ENCODE measurements around the gene HLA-G.

DNA sequence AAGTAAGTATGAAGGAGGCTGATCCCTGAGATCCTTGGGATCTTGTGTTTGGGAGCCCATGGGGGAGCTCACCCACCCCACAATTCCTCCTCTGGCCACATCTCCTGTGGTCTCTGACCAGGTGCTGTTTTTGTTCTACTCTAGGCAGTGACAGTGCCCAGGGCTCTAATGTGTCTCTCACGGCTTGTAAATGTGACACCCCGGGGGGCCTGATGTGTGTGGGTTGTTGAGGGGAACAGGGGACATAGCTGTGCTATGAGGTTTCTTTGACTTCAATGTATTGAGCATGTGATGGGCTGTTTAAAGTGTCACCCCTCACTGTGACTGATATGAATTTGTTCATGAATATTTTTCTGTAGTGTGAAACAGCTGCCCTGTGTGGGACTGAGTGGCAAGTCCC lies 2.8 kb downstream of the HLA-G start:
- TF ChIP-seq, protein P1, sequence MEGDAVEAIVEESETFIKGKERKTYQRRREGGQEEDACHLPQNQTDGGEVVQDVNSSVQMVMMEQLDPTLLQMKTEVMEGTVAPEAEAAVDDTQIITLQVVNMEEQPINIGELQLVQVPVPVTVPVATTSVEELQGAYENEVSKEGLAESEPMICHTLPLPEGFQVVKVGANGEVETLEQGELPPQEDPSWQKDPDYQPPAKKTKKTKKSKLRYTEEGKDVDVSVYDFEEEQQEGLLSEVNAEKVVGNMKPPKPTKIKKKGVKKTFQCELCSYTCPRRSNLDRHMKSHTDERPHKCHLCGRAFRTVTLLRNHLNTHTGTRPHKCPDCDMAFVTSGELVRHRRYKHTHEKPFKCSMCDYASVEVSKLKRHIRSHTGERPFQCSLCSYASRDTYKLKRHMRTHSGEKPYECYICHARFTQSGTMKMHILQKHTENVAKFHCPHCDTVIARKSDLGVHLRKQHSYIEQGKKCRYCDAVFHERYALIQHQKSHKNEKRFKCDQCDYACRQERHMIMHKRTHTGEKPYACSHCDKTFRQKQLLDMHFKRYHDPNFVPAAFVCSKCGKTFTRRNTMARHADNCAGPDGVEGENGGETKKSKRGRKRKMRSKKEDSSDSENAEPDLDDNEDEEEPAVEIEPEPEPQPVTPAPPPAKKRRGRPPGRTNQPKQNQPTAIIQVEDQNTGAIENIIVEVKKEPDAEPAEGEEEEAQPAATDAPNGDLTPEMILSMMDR (conservative IDR thresholded peaks at IDR 0.05), result no peak
- TF ChIP-seq EZH2 (IDR thresholded peaks at IDR 0.05; ENCODE audit: low read depth), result no peak
